GM13977 (cell line): Measurements from ENCODE around the gene MAP3K19.

ENCODE experiments used
- DNase-seq: peaks from one replicate; pipeline ENCODE4 v3.0.0; 2012; ENCODE audit warnings: low spot score
- CTCF ChIP-seq: IDR thresholded peaks from 2 replicates; pipeline ENCODE4 v1.5.1; 2012; ENCODE audit warnings: mild to moderate bottlenecking, control low read depth; ENCODE audit not compliant: insufficient read depth; ENCODE audit errors: extremely low read depth, missing control alignments
- in situ Hi-C: fragments of 300-500 bp; cut with MboI; formaldehyde crosslinking; loops from one replicate; pipeline ENCODE4 v1.12.0; 2022; ENCODE audit warnings: low sequenced_read_pairs, low pct_unique_long_range_greater_than_20kb, mixed read lengths, inconsistent platforms; ENCODE audit not compliant: unreplicated experiment

Gene MAP3K19

GRCh38 chr2:135066710-135067109, 19.5 kb upstream of the MAP3K19 start:
- no peak for DNase-seq
- in situ Hi-C loops, result no loop called here
- TF ChIP-seq CTCF, result no peak

- in situ Hi-C loops, result no loop called here
- TF ChIP-seq CTCF, result no peak
- DNase-seq, result no peak
These were observed 16.9 kb upstream of the MAP3K19 start for GRCh38 chr2:135064149-135064548.

DNA sequence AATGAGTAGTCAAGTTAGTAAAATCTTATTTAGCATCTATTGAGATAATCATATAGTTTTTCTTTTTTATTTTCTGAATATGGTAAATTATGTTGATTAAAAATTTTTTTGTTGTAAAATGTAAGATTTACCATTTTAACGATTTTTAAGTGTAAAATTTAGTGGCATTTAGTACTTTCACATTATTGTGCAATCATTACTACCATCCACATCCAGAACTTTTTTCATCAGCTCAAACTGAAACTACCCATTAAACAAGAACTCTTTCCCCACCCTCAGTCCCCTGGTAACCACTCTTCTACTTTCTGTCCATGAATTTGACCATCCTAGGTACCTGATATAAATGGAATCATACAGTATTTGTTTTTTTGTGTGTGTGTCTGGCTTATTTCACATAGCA, 16.0 kb upstream of the MAP3K19 start:
- TF ChIP-seq CTCF, result no peak
- in situ Hi-C loops, result no loop called here
- DNase-seq, result no peak

- no peak for TF ChIP-seq CTCF
- in situ Hi-C loops, result no loop called here
- no peak for DNase-seq
These were observed 12.3 kb upstream of the MAP3K19 start for GRCh38 chr2:135059577-135059976.

GRCh38 chr2:135056790-135057189, 9.5 kb upstream of the MAP3K19 start:
- TF ChIP-seq CTCF, result no peak
- no peak for DNase-seq
- in situ Hi-C loops, result no loop called here

GRCh38 chr2:135055182-135055786, 8.0 kb upstream of the MAP3K19 start:
- in situ Hi-C loops, result no loop called here
- DNase-seq, result no peak
- no peak for TF ChIP-seq CTCF
